OCI-LY1 (cell line): ENCODE measurements around the gene CCL19.

Experiments used
- H2AFZ ChIP-seq: fragments of 200-600 bp; sonication (generic), shearing (Covaris generic); 2 replicates; pipeline ENCODE4 v1.6.0; 2014; ENCODE audit warnings: antibody characterized with exemption, mild to moderate bottlenecking, low read length
- H3F3A ChIP-seq: fragments of 200-600 bp; sonication (generic), shearing (Covaris generic); 2 replicates; pipeline ENCODE4 v1.6.0; 2014; ENCODE audit warnings: mild to moderate bottlenecking, antibody characterized with exemption, low read length, moderate library complexity; ENCODE audit not compliant: insufficient read depth
- H3K27ac ChIP-seq: fragments of 200-600 bp; sonication (generic); 2 replicates; pipeline ENCODE4 v1.5.1; 2014; ENCODE audit warnings: low read length, mixed run types, mild to moderate bottlenecking, low read depth; ENCODE audit not compliant: poor library complexity, severe bottlenecking
- H3K27me3 ChIP-seq: fragments of 200-600 bp; sonication (generic); 2 replicates; pipeline ENCODE4 v1.6.0; 2014; ENCODE audit warnings: antibody characterized with exemption, mild to moderate bottlenecking, low read length, moderate library complexity; ENCODE audit not compliant: insufficient read depth
- H3K36me3 ChIP-seq: fragments of 200-600 bp; sonication (generic); 2 replicates; pipeline ENCODE4 v1.6.1; 2014; ENCODE audit warnings: mild to moderate bottlenecking, antibody characterized with exemption, low read length, moderate library complexity, mixed read lengths; ENCODE audit not compliant: insufficient read depth
- H3K4me1 ChIP-seq: fragments of 200-600 bp; sonication (generic); 2 replicates; pipeline ENCODE4 v1.5.1; 2014; ENCODE audit warnings: mild to moderate bottlenecking, low read length, moderate library complexity; ENCODE audit not compliant: insufficient read depth, severe bottlenecking
- H3K4me2 ChIP-seq: fragments of 200-600 bp; sonication (generic), shearing (Covaris generic); 2 replicates; pipeline ENCODE4 v1.6.1; 2014; ENCODE audit warnings: low read length
- H3K4me3 ChIP-seq: fragments of 200-600 bp; sonication (generic); 2 replicates; pipeline ENCODE4 v1.5.1; 2014; ENCODE audit warnings: low read length, low read depth, mild to moderate bottlenecking, mixed read lengths; ENCODE audit not compliant: poor library complexity, severe bottlenecking
- H3K79me2 ChIP-seq: fragments of 200-600 bp; shearing (Covaris generic); 2 replicates; pipeline ENCODE4 v1.6.1; 2016; ENCODE audit warnings: mixed run types, low read length, mixed read lengths; ENCODE audit not compliant: insufficient read depth
- H3K9ac ChIP-seq: fragments of 200-600 bp; sonication (generic), shearing (Covaris generic); 2 replicates; pipeline ENCODE4 v1.6.1; 2014; ENCODE audit warnings: mild to moderate bottlenecking, low read length, mixed read lengths
- H3K9me2 ChIP-seq: fragments of 200-600 bp; sonication (generic), shearing (Covaris generic); 2 replicates; pipeline ENCODE4 v1.6.1; 2014; ENCODE audit warnings: low read depth, mild to moderate bottlenecking, low read length, mixed read lengths
- H3K9me3 ChIP-seq: fragments of 200-600 bp; shearing (Covaris generic); 2 replicates; pipeline ENCODE4 v1.6.1; 2014; ENCODE audit warnings: low read length, mixed read lengths
- H4K20me1 ChIP-seq: fragments of 200-600 bp; sonication (generic), shearing (Covaris generic); 2 replicates; pipeline ENCODE4 v1.6.0; 2016; ENCODE audit warnings: mild to moderate bottlenecking, low read length; ENCODE audit not compliant: insufficient read depth
- EZH2 ChIP-seq: fragments of 200-600 bp; sonication (generic), shearing (Covaris generic); IDR thresholded peaks from 2 replicates; pipeline ENCODE4 v1.8.0; 2017; ENCODE audit warnings: borderline replicate concordance, mixed run types, mild to moderate bottlenecking, antibody characterized with exemption, low read length, moderate library complexity, mixed read lengths
- TF ChIP-seq, protein P1 (sequence below): fragments of 200-600 bp; sonication (generic), shearing (Covaris generic); IDR thresholded peaks from 2 replicates; pipeline ENCODE4 v1.5.1; 2017; ENCODE audit warnings: mild to moderate bottlenecking, antibody characterized with exemption, low read length, moderate library complexity, mixed read lengths

Gene CCL19

DNA sequence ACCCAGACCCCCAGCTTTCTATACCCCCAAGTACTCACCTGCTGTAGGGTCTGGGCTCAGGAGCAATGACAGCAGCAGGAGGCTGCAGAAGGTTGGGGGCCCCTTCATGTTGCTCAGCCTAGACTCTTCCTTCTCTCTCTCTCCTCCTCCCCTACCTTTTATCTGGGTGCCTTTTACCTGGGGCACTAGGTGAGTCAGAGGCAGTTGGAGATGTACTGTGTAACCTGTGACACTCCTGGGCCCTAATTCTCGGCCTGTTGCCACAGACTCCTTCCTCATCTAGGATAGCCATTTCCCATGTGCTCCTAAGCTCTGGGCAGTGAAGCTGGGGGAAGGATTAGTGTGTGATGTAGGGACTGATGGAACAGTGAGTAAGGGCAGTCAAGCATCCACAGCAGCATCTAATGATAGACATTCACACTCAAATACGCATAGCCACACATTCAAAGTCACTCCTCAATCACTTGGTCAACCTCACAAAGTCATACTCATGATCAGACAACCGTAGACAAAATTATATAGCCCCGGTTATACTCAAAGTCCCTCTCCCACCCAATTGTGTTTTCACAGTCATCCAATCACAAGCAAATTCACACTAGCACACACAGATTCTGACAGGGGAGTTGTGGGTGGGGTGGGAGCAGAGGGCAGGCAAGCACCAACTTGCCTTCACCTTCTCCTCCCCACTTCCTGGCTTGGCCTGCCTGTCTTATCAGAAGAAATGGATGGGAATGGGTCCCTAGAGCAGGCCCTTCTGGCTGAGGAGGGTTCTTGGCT lies 28.4 kb downstream of the CCL19 start, which contains the start of gene CCL27:
Gene CCL27, minus strand, starts transcription at position 132 of the 777 bp plus-strand sequence. Its CDS starts 24 bp downstream, at position 108.
- Histone ChIP-seq H3K4me1 (peaks cover 10% of the 10 kb centered on the region), H3K27me3 (no peaks in the 10 kb centered on the region), H3K9ac (no peak within 1 kb of the TSS), H3K36me3 (no peaks in the 10 kb centered on the region), H3K9me2 (no peaks in the 10 kb centered on the region), H3K79me2 (no peaks in the 10 kb centered on the region), H3K9me3 (no peaks in the 10 kb centered on the region), H3F3A (0 out of 2 replicates have a peak, but pooled peaks cover 3% of the 10 kb centered on the region), H3K27ac (no peak within 1 kb of the TSS), H4K20me1 (no peaks in the 10 kb centered on the region), H3K4me2 (no peak within 1 kb of the TSS), H2AFZ (no peak within 1 kb of the TSS), H3K4me3 (no peak within 1 kb of the TSS)
- TF ChIP-seq, protein P1, sequence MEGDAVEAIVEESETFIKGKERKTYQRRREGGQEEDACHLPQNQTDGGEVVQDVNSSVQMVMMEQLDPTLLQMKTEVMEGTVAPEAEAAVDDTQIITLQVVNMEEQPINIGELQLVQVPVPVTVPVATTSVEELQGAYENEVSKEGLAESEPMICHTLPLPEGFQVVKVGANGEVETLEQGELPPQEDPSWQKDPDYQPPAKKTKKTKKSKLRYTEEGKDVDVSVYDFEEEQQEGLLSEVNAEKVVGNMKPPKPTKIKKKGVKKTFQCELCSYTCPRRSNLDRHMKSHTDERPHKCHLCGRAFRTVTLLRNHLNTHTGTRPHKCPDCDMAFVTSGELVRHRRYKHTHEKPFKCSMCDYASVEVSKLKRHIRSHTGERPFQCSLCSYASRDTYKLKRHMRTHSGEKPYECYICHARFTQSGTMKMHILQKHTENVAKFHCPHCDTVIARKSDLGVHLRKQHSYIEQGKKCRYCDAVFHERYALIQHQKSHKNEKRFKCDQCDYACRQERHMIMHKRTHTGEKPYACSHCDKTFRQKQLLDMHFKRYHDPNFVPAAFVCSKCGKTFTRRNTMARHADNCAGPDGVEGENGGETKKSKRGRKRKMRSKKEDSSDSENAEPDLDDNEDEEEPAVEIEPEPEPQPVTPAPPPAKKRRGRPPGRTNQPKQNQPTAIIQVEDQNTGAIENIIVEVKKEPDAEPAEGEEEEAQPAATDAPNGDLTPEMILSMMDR = no peak
- no peak for TF ChIP-seq EZH2

- H3K4me3 ChIP-seq = no peak overlapping the region
- 0 out of 2 replicates have a peak, but pooled peaks cover 3% of the 10 kb centered on the region for H3F3A ChIP-seq
- no peak overlapping the region for H2AFZ ChIP-seq
- H3K4me2 ChIP-seq = no peak overlapping the region
- no peaks in the 10 kb centered on the region for H4K20me1 ChIP-seq
- H3K36me3 ChIP-seq = no peaks in the 10 kb centered on the region
- no peak overlapping the region for H3K27ac ChIP-seq
- TF ChIP-seq EZH2 = no peak
- TF ChIP-seq, protein P1 = no peak
- no peaks in the 10 kb centered on the region; the same call in 1 of the 2 replicates for H3K27me3 ChIP-seq
- peaks cover 3% of the 10 kb centered on the region for H3K4me1 ChIP-seq
- no peaks in the 10 kb centered on the region for H3K79me2 ChIP-seq
- no peaks in the 10 kb centered on the region for H3K9me3 ChIP-seq
- no peaks in the 10 kb centered on the region for H3K9me2 ChIP-seq
- no peak overlapping the region for H3K9ac ChIP-seq
These were observed 31.4 kb downstream of the CCL19 start for GRCh38 chr9:34659592-34660253.

- Histone ChIP-seq H3K27me3 (no peaks in the 10 kb centered on the region; the same call in 1 of the 2 replicates), H3K4me1 (no peaks in the 10 kb centered on the region), H3K9me2 (no peaks in the 10 kb centered on the region), H3K9me3 (no peaks in the 10 kb centered on the region), H3F3A (no peaks in the 10 kb centered on the region), H2AFZ (no peak overlapping the region), H3K9ac (no peak overlapping the region), H4K20me1 (no peaks in the 10 kb centered on the region), H3K79me2 (no peaks in the 10 kb centered on the region), H3K4me3 (no peak overlapping the region), H3K27ac (no peak overlapping the region), H3K36me3 (no peaks in the 10 kb centered on the region), H3K4me2 (no peak overlapping the region)
- TF ChIP-seq EZH2 = no peak
- TF ChIP-seq, protein P1 = no peak
These were observed 32.6 kb downstream of the CCL19 start for GRCh38 chr9:34658461-34658860.
